ENCODE results near the gene SH2D3C. TPM values are rescaled to one million over a fixed set of nuclear protein-coding genes. Genes with fewer than 3 reads are reported as not detected.

Gene SH2D3C
- total and polyA plus RNA-seq, 10 of the 15 experiments (the other 5 are each of a cell fraction or from before 2014, with no cell fraction given), result 1.2 to 23.5 (median 16.2) TPM

DNA sequence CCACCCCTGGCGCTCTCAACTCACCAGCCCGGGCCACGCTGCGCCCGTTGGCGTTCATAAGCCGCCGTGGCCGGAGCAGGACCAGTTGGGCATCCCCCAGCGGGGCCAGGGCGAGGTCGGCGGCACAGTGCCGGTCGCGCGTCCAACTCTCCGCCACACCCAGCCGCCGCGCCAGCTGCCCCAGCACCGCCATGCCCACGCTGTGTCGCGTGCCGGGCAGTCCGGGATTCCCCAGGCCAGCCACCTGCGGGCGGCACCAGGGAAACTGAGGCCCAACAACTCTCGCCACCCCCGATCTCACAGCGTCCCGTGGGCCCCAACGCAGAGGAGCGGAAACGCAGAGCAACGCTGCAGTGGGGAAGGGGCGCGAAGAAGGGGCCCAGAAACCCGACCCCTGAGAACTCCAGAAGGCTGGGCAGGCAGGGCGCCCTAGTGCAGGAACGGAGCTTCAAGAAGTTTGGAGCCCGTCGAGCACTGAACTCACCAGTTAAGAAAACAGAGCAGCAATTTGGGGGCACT, 63.5 kb downstream of the SH2D3C start:
- peak overlapping the region; percentile 88 for H3K4me2 ChIP-seq (ENCODE audit: control insufficient read depth, insufficient read depth)
- POLR2A ChIA-PET, result interaction anchor here (1.9 kb wide), 1 partner anchor 11 kb away, joined by 8 read pairs; no protein-coding TSS in a partner anchor
- in situ Hi-C loops (cut with MboI) (no loop called here), intact Hi-C loops (cut with micrococcal nuclease; ENCODE audit: unreplicated experiment) (loop anchor here (5.0 kb wide), 1 partner anchor 202 kb away; the partner anchor contains the start of gene ST6GALNAC4)
- no peaks in the 10 kb centered on the region for H3K79me2 ChIP-seq (ENCODE audit: control insufficient read depth, insufficient read depth, low read length)
- BruUV-seq (replicated peaks), result no TSS peak
- no peaks in the 10 kb centered on the region for H3K9me3 ChIP-seq (replicated peaks; ENCODE audit: control insufficient read depth, insufficient read depth, low read length)
- RAD21 ChIA-PET (ENCODE audit: unreplicated experiment), result interaction anchor here (2.8 kb wide), 1 partner anchor 20 kb away, joined by 19 read pairs; the partner anchor contains the start of gene TOR2A
- no peak for DNase-seq (ENCODE audit: low read depth, low spot score)
- peak; percentile 54 for ATAC-seq
- no peak overlapping the region for H3K27ac ChIP-seq (ENCODE audit: control insufficient read depth, insufficient read depth)
- FAIRE-seq, result no peak
- no peaks in the 10 kb centered on the region for H4K20me1 ChIP-seq (ENCODE audit: control insufficient read depth, insufficient read depth)
- H3K9ac ChIP-seq (ENCODE audit: control insufficient read depth, insufficient read depth, low read length), result peak overlapping the region; percentile 69
- H3K4me1 ChIP-seq (ENCODE audit: control insufficient read depth, insufficient read depth, low read length), result peaks cover 6% of the 10 kb centered on the region; the same call in 1 of the 2 replicates
- WGBS (ENCODE audit: insufficient coverage, insufficient replicate concordance, low lambda C conversion rate, missing lambda C conversion rate), result 1% methylated on average over 33 of the region's 44 CpGs
- peak overlapping the region; percentile 97 for H2AFZ ChIP-seq (ENCODE audit: control insufficient read depth, low read depth, low read length)
- CTCF ChIA-PET, result interaction anchor here (0.6 to 3.3 kb wide), 4 partner anchors 11 to 155 kb away, joined by 3 to 21 read pairs (median 5); partner anchors contain the start of genes STXBP1 and TOR2A
- H3K4me3 ChIP-seq, result peak overlapping the region; percentile 74
- no peaks in the 10 kb centered on the region; a peak in 1 of 4 replicates for H3K36me3 ChIP-seq (ENCODE audit: control insufficient read depth in 2 of 2, insufficient read depth in 2 of 2, low read length in 1 of 2)
- SMC1A ChIA-PET (ENCODE audit: uncharacterized antibody, unreplicated experiment), result interaction anchor here (1.1 to 1.4 kb wide), 3 partner anchors 8 to 155 kb away, joined by 3 to 6 read pairs (median 5); partner anchors contain the start of genes CFAP157 and TOR2A
- TF ChIP-seq BHLHE40 (IDR thresholded peaks at IDR 0.05; ENCODE audit: borderline replicate concordance in 1 of 2, low read depth in 2 of 2, low read length in 1 of 2) (peak; percentile 82 to 96), SIN3A (IDR thresholded peaks at IDR 0.05; ENCODE audit: low read depth, low read length) (0 out of 2 replicates have a peak, but pooled peaks have one; percentile 3), ZBED1 (IDR thresholded peaks at IDR 0.05; ENCODE audit: borderline replicate concordance) (no peak)
- H3K27me3 ChIP-seq (replicated peaks in 1 of 2; ENCODE audit: control insufficient read depth in 2 of 2, insufficient read depth in 2 of 2, low read length in 1 of 2), result no peaks in the 10 kb centered on the region

DNA sequence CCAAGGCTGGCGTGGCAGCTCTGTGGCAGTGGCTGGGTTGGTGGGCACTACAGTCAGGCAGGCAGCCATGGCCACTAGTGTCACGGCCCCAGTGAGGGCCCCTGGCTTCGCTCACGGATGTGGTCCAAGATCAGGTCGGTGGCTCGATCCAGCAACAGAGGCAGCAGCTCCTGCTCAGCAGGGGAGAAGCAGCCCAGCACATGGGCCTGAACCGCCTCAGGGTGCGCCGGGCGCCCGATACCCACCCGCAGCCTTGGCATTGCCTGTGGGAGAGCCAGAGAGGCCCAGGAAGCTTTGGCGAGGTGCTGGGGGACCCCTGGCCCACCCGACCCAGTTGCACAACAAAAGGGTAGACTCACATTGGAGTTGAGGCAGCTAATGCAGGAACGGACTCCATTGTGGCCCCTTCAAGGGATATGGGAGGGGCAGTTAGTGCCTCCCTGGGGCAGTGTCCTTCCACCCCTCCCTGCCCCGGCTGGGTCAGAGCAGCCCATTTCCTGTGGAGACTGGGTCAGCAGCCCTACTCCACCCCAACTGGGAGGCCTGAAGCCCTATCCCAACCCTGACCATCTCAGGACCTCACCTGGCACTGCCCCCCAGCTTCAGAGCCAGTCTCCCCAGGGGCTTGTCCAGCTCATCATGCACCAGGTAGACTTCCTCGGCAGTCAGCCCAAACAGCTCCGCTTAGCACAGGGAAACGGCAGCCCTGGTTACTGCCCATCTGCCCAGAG, 64.3 kb downstream of the SH2D3C start:
- Histone ChIP-seq H2AFZ (ENCODE audit: control insufficient read depth, low read depth, low read length) (no peak overlapping the region), H3K9ac (ENCODE audit: control insufficient read depth, insufficient read depth, low read length) (no peak overlapping the region; the same call in 1 of the 2 replicates), H3K79me2 (ENCODE audit: control insufficient read depth, insufficient read depth, low read length) (no peaks in the 10 kb centered on the region), H3K27me3 (replicated peaks in 1 of 2; ENCODE audit: control insufficient read depth in 2 of 2, insufficient read depth in 2 of 2, low read length in 1 of 2) (no peaks in the 10 kb centered on the region), H4K20me1 (ENCODE audit: control insufficient read depth, insufficient read depth) (no peaks in the 10 kb centered on the region), H3K4me2 (ENCODE audit: control insufficient read depth, insufficient read depth) (peak overlapping the region; percentile 74), H3K4me1 (ENCODE audit: control insufficient read depth, insufficient read depth, low read length) (peaks cover 6% of the 10 kb centered on the region; the same call in 1 of the 2 replicates), H3K27ac (ENCODE audit: control insufficient read depth, insufficient read depth) (no peak overlapping the region), H3K4me3 (peak overlapping the region; percentile 36; the same call in 1 of the 2 replicates), H3K9me3 (replicated peaks; ENCODE audit: control insufficient read depth, insufficient read depth, low read length) (no peaks in the 10 kb centered on the region; the same call in 2 of the 3 replicates), H3K36me3 (ENCODE audit: control insufficient read depth in 2 of 2, insufficient read depth in 2 of 2, low read length in 1 of 2) (no peaks in the 10 kb centered on the region; a peak in 1 of 4 replicates)
- TF ChIP-seq, protein P1, sequence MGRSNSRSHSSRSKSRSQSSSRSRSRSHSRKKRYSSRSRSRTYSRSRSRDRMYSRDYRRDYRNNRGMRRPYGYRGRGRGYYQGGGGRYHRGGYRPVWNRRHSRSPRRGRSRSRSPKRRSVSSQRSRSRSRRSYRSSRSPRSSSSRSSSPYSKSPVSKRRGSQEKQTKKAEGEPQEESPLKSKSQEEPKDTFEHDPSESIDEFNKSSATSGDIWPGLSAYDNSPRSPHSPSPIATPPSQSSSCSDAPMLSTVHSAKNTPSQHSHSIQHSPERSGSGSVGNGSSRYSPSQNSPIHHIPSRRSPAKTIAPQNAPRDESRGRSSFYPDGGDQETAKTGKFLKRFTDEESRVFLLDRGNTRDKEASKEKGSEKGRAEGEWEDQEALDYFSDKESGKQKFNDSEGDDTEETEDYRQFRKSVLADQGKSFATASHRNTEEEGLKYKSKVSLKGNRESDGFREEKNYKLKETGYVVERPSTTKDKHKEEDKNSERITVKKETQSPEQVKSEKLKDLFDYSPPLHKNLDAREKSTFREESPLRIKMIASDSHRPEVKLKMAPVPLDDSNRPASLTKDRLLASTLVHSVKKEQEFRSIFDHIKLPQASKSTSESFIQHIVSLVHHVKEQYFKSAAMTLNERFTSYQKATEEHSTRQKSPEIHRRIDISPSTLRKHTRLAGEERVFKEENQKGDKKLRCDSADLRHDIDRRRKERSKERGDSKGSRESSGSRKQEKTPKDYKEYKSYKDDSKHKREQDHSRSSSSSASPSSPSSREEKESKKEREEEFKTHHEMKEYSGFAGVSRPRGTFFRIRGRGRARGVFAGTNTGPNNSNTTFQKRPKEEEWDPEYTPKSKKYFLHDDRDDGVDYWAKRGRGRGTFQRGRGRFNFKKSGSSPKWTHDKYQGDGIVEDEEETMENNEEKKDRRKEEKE (IDR thresholded peaks at IDR 0.05), result no peak
- TF ChIP-seq MYB (IDR thresholded peaks at IDR 0.05; ENCODE audit: borderline replicate concordance, low read depth, low read length) (no peak), SRF (IDR thresholded peaks at IDR 0.05; ENCODE audit: low read depth in 2 of 2, low read length in 2 of 2) (no peak), NR2C1 (IDR thresholded peaks at IDR 0.05) (no peak), RB1 (IDR thresholded peaks at IDR 0.05; ENCODE audit: borderline replicate concordance) (no peak), BMI1 (IDR thresholded peaks at IDR 0.05; ENCODE audit: borderline replicate concordance) (no peak), CBX5 (IDR thresholded peaks at IDR 0.05; ENCODE audit: low read depth) (no peak)
- no peak for FAIRE-seq
- SMC1A ChIA-PET (ENCODE audit: uncharacterized antibody, unreplicated experiment), result interaction anchor here (1.4 kb wide), 1 partner anchor 8 kb away, joined by 3 read pairs; the partner anchor contains the start of gene CFAP157
- in situ Hi-C loops (cut with MboI), result no loop called here
- ATAC-seq, result no peak
- intact Hi-C loops (cut with micrococcal nuclease; ENCODE audit: unreplicated experiment), result no loop called here
- CTCF ChIA-PET, result interaction anchor here (3.3 kb wide), 1 partner anchor 21 kb away, joined by 21 read pairs; the partner anchor contains the start of gene TOR2A
- TSS peak; percentile 64 for BruUV-seq (replicated peaks)
- POLR2A ChIA-PET, result no interaction called here
- RAD21 ChIA-PET (ENCODE audit: unreplicated experiment), result no interaction called here
- no peak for DNase-seq (ENCODE audit: low read depth, low spot score)
- 70% methylated on average over 18 of the region's 19 CpGs for WGBS (ENCODE audit: insufficient coverage, insufficient replicate concordance, low lambda C conversion rate, missing lambda C conversion rate)

Measured in GM12878 (cell line).